Keratinocyte (primary cell): ENCODE measurements around the gene SNX19. TPM values are rescaled to one million over a fixed set of nuclear protein-coding genes. Genes with fewer than 3 reads are reported as not detected.

Source experiments
- DNase-seq: peaks from one replicate; pipeline ENCODE4 v3.0.0-alpha.2; 2011; ENCODE audit warnings: low read depth, missing footprints, low spot score
- FAIRE-seq: peaks from 2 replicates; lab custom pipeline; 2011; peaks lifted over from hg19 to GRCh38; lab: Jason Lieb, UNC
- H2AFZ ChIP-seq: 2 replicates; pipeline ENCODE4 v1.6.0; 2012; ENCODE audit warnings: low read length, control low read depth, inconsistent platforms; ENCODE audit not compliant: control insufficient read depth
- H3K27ac ChIP-seq: 2 replicates; pipeline ENCODE4 v1.5.1; 2011; ENCODE audit warnings: low read length; ENCODE audit not compliant: control insufficient read depth, insufficient read depth
- H3K27me3 ChIP-seq: 3 replicates; pipeline ENCODE4 v1.6.0; 2011; ENCODE audit warnings: low read length; ENCODE audit not compliant: control insufficient read depth, insufficient read depth; ENCODE audit errors: extremely low read depth
- H3K36me3 ChIP-seq, 2 experiments: 2 replicates in 1 of 2; 3 replicates in 1 of 2; pipeline ENCODE4 v1.5.1; 2011; ENCODE audit warnings: low read length in 2 of 2, mild to moderate bottlenecking in 1 of 2; ENCODE audit not compliant: control insufficient read depth in 2 of 2, insufficient read depth in 2 of 2; ENCODE audit errors: extremely low read depth in 1 of 2
- H3K4me1 ChIP-seq: 3 replicates; pipeline ENCODE4 v1.5.1; 2011; ENCODE audit warnings: low read length; ENCODE audit not compliant: control insufficient read depth, insufficient read depth; ENCODE audit errors: extremely low read depth
- H3K4me2 ChIP-seq: 3 replicates; pipeline ENCODE4 v1.6.0; 2011; ENCODE audit warnings: low read depth, low read length; ENCODE audit not compliant: control insufficient read depth, insufficient read depth; ENCODE audit errors: extremely low read depth
- H3K4me3 ChIP-seq, 3 experiments: fragments of 200-600 bp in 1 of 3; sonication (generic) in 1 of 3; 2 replicates in 2 of 3; 3 replicates in 1 of 3; pipeline ENCODE4 v1.5.1; 2011 to 2016; ENCODE audit warnings: low read length in 3 of 3, mild to moderate bottlenecking in 3 of 3, control low read depth in 2 of 3, inconsistent platforms in 1 of 3, low read depth in 1 of 3, mixed read lengths in 1 of 3, mixed run types in 1 of 3, moderate library complexity in 1 of 3; ENCODE audit not compliant: control insufficient read depth in 2 of 3, insufficient read depth in 2 of 3; ENCODE audit errors: extremely low read depth in 1 of 3
- H3K79me2 ChIP-seq: 2 replicates; pipeline ENCODE4 v1.6.0; 2012; ENCODE audit warnings: low read length; ENCODE audit not compliant: control insufficient read depth, insufficient read depth
- H3K9ac ChIP-seq: 3 replicates; pipeline ENCODE4 v1.6.0; 2011; ENCODE audit warnings: low read length; ENCODE audit not compliant: control insufficient read depth, insufficient read depth; ENCODE audit errors: extremely low read depth
- H3K9me1 ChIP-seq: 3 replicates; pipeline ENCODE4 v1.6.0; 2011; ENCODE audit warnings: low read length; ENCODE audit not compliant: control insufficient read depth, insufficient read depth; ENCODE audit errors: extremely low read depth
- H3K9me3 ChIP-seq: 2 replicates; pipeline ENCODE4 v1.5.1; 2012; ENCODE audit warnings: low read depth, low read length; ENCODE audit not compliant: control insufficient read depth
- H4K20me1 ChIP-seq: 3 replicates; pipeline ENCODE4 v1.6.0; 2011; ENCODE audit warnings: low read length; ENCODE audit not compliant: control insufficient read depth, insufficient read depth; ENCODE audit errors: extremely low read depth
- EZH2 ChIP-seq: IDR thresholded peaks from one replicate; pipeline ENCODE4 v1.6.1; 2012; ENCODE audit warnings: inconsistent platforms, mild to moderate bottlenecking, low read length, moderate library complexity
- dilution Hi-C: fragments of 300-500 bp; cut with MboI; formaldehyde crosslinking; loops from one replicate; pipeline ENCODE4 v1.7.0; 2020; ENCODE audit warnings: low sequenced_read_pairs; ENCODE audit not compliant: extremely low pct_ligation_motif_present
- polyA plus RNA-seq, 5 experiments: library from polyadenylated mRNA; depleted of rRNA in 3 of 5; stranded (reverse) in 3 of 5; stranded (forward) in 1 of 5; unstranded in 1 of 5; fragments of >200 nt; gene quantifications; 1 replicate in 1 of 5; 2 replicates in 3 of 5; 3 replicates in 1 of 5; pipeline versions ENCODE4 v1.2.1 to v1.2.3, GENCODE V29; 2011 to 2012; ENCODE audit warnings: missing spikeins in 2 of 5, low read depth in 1 of 5, low replicate concordance in 1 of 5
- TF ChIP-seq, protein P1 (sequence below), 3 experiments: IDR thresholded peaks in 1 of 3; conservative IDR thresholded peaks in 1 of 3; optimal IDR thresholded peaks in 1 of 3; 2 replicates in 2 of 3; 3 replicates in 1 of 3; pipeline versions ENCODE3 to v1.5.1; 2011; ENCODE audit warnings: low read length in 3 of 3, mild to moderate bottlenecking in 3 of 3, moderate library complexity in 2 of 3, control low read depth in 1 of 3, inconsistent platforms in 1 of 3; ENCODE audit not compliant: insufficient read depth in 2 of 3; ENCODE audit errors: extremely low read depth in 1 of 3

SNX19 gene
- polyA plus RNA-seq, 1 donor (not counting 4 experiments of a cell fraction or from before 2014, with no cell fraction given), result 29.1 TPM

DNA sequence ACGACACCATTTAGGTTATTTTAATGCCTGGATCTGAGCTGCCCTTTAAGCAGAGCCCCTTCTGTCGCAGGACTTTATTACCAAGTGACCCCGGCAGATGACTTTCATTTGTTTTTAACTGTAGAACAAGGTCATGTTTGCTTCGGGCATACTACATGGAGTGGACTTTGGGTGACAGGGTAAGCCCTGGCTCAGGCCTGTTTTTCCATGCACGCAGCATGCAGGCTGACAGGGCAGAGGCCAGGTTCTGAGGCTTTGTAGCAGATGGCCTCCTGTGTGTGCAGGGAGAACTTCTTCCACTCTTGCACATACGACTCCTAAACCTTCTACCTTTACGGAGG, 50.5 kb downstream of the SNX19 start:
- Histone ChIP-seq H4K20me1 (no peaks in the 10 kb centered on the region), H3K4me2 (no peak overlapping the region), H3K9ac (no peak overlapping the region), H3K79me2 (no peaks in the 10 kb centered on the region), H3K4me3 (no peak overlapping the region), H3K4me1 (no peaks in the 10 kb centered on the region), H3K36me3 (peaks cover 0 to 6% of the 10 kb centered on the region in 2 experiments), H3K9me3 (no peaks in the 10 kb centered on the region), H3K27me3 (no peaks in the 10 kb centered on the region), H3K9me1 (no peaks in the 10 kb centered on the region), H2AFZ (no peak overlapping the region), H3K27ac (no peak overlapping the region)
- dilution Hi-C loops, result no loop called here
- TF ChIP-seq EZH2, result no peak
- TF ChIP-seq, protein P1, sequence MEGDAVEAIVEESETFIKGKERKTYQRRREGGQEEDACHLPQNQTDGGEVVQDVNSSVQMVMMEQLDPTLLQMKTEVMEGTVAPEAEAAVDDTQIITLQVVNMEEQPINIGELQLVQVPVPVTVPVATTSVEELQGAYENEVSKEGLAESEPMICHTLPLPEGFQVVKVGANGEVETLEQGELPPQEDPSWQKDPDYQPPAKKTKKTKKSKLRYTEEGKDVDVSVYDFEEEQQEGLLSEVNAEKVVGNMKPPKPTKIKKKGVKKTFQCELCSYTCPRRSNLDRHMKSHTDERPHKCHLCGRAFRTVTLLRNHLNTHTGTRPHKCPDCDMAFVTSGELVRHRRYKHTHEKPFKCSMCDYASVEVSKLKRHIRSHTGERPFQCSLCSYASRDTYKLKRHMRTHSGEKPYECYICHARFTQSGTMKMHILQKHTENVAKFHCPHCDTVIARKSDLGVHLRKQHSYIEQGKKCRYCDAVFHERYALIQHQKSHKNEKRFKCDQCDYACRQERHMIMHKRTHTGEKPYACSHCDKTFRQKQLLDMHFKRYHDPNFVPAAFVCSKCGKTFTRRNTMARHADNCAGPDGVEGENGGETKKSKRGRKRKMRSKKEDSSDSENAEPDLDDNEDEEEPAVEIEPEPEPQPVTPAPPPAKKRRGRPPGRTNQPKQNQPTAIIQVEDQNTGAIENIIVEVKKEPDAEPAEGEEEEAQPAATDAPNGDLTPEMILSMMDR (optimal IDR thresholded peaks at IDR 0.05 in 1 of 3, IDR thresholded peaks at IDR 0.05 in 1 of 3, conservative IDR thresholded peaks at IDR 0.05 in 1 of 3; ENCODE audit: extremely low read depth in 1 of 3, insufficient read depth in 2 of 3, low read length in 3 of 3), result no peak
- DNase-seq (no peak), FAIRE-seq (no peak)

DNA sequence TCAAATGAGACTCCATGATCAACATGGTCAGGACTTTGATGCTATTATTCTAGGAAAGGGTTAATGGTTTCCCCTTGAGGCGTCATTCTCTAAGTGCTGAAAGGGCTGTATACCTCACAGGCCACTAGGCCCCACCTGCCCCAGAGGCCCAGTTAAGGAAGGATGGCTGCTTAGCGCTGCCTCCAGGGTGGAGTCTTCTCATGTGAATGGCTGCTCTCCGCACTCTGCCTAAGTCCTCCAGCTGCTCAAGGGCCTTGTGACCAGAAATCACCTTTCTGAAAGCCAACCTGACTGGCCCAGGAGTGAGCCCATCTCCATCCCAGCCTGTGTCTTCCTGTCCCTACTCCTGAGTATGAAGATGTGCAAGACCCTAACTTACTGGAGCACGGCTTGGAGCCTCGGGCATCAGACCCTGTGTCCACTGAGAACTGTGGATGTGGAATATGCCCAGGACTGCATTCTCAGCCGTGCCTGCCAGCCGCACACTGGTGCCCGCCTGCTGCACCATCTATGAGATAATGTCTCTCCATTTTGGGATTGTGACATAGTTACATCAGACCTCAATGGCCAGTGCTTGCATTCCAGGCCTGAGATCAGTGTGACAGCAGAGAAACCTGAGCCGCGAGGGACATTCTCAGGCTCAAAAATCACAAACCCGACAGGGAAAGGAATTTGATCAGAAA, 51.0 kb downstream of the SNX19 start:
- H3K9ac ChIP-seq, result no peak overlapping the region
- H3K79me2 ChIP-seq, result no peaks in the 10 kb centered on the region
- H3K9me3 ChIP-seq, result no peaks in the 10 kb centered on the region
- FAIRE-seq (no peak), DNase-seq (no peak)
- H3K4me2 ChIP-seq, result no peak overlapping the region
- no peak overlapping the region for H3K27ac ChIP-seq
- no peaks in the 10 kb centered on the region for H3K4me1 ChIP-seq
- peaks cover 0 to 5% of the 10 kb centered on the region in 2 experiments for H3K36me3 ChIP-seq
- H3K9me1 ChIP-seq, result no peaks in the 10 kb centered on the region
- dilution Hi-C loops, result no loop called here
- no peak overlapping the region for H3K4me3 ChIP-seq
- H4K20me1 ChIP-seq, result no peaks in the 10 kb centered on the region
- no peak overlapping the region for H2AFZ ChIP-seq
- no peaks in the 10 kb centered on the region for H3K27me3 ChIP-seq
- TF ChIP-seq EZH2, result no peak
- TF ChIP-seq, protein P1 (optimal IDR thresholded peaks at IDR 0.05 in 1 of 3, IDR thresholded peaks at IDR 0.05 in 1 of 3, conservative IDR thresholded peaks at IDR 0.05 in 1 of 3; ENCODE audit: extremely low read depth in 1 of 3, insufficient read depth in 2 of 3, low read length in 3 of 3), result no peak
